GM12878 (cell line): ENCODE results near the gene IPPK.

Source experiments
- BACH1 ChIP-seq: fragments of 450-650 bp; IDR thresholded peaks from 2 replicates; pipeline ENCODE4 v1.6.1; 2017; ENCODE audit warnings: mild to moderate bottlenecking, borderline replicate concordance
- CREM ChIP-seq: IDR thresholded peaks from 2 replicates; pipeline ENCODE4 v1.6.1; 2014; ENCODE audit warnings: antibody characterized with exemption, low read depth
- CTCF ChIP-seq, 3 experiments: IDR thresholded peaks in 2 of 3; conservative IDR thresholded peaks in 1 of 3; 2 replicates each; pipeline ENCODE4 v1.5.1; 2011; ENCODE audit warnings: low read depth in 3 of 3, low read length in 3 of 3, mild to moderate bottlenecking in 3 of 3, control low read depth in 2 of 3, moderate library complexity in 2 of 3, inconsistent platforms in 1 of 3, mixed read lengths in 1 of 3; ENCODE audit not compliant: control insufficient read depth in 2 of 3, insufficient read depth in 1 of 3; ENCODE audit errors: extremely low read depth in 1 of 3
- EP300 ChIP-seq, 2 experiments: fragments of 150-350 bp in 1 of 2; IDR thresholded peaks; 2 replicates each; pipeline ENCODE4 v1.6.1; 2011 to 2012; ENCODE audit warnings: low read depth in 2 of 2, low read length in 2 of 2, borderline replicate concordance in 1 of 2, improper control_type of control experiment in 1 of 2, inconsistent platforms in 1 of 2; ENCODE audit not compliant: control insufficient read depth in 1 of 2
- POLR2A ChIP-seq: IDR thresholded peaks from 2 replicates; pipeline ENCODE4 v1.6.1; 2011; ENCODE audit warnings: low read depth, mild to moderate bottlenecking, low read length
- RAD51 ChIP-seq: fragments of 450-650 bp; IDR thresholded peaks from 2 replicates; pipeline ENCODE4 v1.6.1; 2016; ENCODE audit warnings: moderate library complexity, mild to moderate bottlenecking, inconsistent platforms
- REST ChIP-seq: IDR thresholded peaks from 2 replicates; pipeline ENCODE4 v1.6.1; 2012; ENCODE audit warnings: mild to moderate bottlenecking, low read depth, low read length
- YY1 ChIP-seq: IDR thresholded peaks from 2 replicates; pipeline ENCODE4 v1.6.1; 2011; ENCODE audit warnings: low read depth, mild to moderate bottlenecking, low read length
- TF ChIP-seq, protein P1 (sequence below): fragments of 450-650 bp; IDR thresholded peaks from 2 replicates; pipeline ENCODE4 v1.6.1; 2017; ENCODE audit warnings: mild to moderate bottlenecking

DNA sequence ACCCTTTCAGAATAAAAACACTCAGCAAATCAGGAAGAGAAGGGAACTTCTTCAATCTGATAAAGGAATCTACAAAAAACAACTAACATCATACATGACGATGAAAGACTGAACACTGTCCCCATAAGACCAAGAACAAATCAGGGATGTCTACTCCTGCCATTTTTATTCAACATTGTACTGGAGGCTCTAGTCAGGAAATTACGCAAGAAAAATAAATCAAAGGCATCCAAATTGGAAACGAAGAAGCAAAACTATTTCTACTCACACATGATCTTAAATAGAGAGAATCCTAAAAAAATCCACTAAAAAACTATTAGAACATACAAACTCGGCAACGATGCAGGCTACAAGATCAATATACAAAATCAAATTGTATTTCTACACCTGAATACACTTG, 42.3 kb downstream of the IPPK start:
- TF ChIP-seq RAD51, result no peak
- no peak for TF ChIP-seq EP300 (IDR thresholded peaks at IDR 0.05; ENCODE audit: borderline replicate concordance in 1 of 2, control insufficient read depth in 1 of 2, low read depth in 2 of 2, low read length in 2 of 2)
- TF ChIP-seq, protein P1, sequence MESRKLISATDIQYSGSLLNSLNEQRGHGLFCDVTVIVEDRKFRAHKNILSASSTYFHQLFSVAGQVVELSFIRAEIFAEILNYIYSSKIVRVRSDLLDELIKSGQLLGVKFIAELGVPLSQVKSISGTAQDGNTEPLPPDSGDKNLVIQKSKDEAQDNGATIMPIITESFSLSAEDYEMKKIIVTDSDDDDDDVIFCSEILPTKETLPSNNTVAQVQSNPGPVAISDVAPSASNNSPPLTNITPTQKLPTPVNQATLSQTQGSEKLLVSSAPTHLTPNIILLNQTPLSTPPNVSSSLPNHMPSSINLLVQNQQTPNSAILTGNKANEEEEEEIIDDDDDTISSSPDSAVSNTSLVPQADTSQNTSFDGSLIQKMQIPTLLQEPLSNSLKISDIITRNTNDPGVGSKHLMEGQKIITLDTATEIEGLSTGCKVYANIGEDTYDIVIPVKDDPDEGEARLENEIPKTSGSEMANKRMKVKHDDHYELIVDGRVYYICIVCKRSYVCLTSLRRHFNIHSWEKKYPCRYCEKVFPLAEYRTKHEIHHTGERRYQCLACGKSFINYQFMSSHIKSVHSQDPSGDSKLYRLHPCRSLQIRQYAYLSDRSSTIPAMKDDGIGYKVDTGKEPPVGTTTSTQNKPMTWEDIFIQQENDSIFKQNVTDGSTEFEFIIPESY, result no peak
- no peak for TF ChIP-seq CREM
- TF ChIP-seq BACH1, result no peak
- no peak for TF ChIP-seq REST
- no peak for TF ChIP-seq POLR2A
- no peak for TF ChIP-seq YY1
- TF ChIP-seq CTCF (IDR thresholded peaks at IDR 0.05 in 2 of 3, conservative IDR thresholded peaks at IDR 0.05 in 1 of 3; ENCODE audit: control insufficient read depth in 2 of 3, extremely low read depth in 1 of 3, insufficient read depth in 1 of 3, low read depth in 3 of 3, low read length in 3 of 3), result no peak
